Renal cortical epithelial cell (primary cell): Measurements from ENCODE around the gene VPS13D. TPM values are rescaled to one million over a fixed set of nuclear protein-coding genes. Genes with fewer than 3 reads are reported as not detected.
"Not testable (repeated sequence)": the region's sequence is repeated elsewhere in the genome, so short reads cannot be mapped to it uniquely, and the experiment has no call there.

ENCODE experiments used
- DNase-seq: peaks from one replicate; pipeline ENCODE4 v3.0.0-alpha.2; 2011; ENCODE audit warnings: low read depth
- total RNA-seq: library from RNA; depleted of rRNA; stranded (reverse); fragments of >200 nt; gene quantifications from 2 replicates; pipeline ENCODE4 v1.2.3, GENCODE V29; 2014

The VPS13D gene
- total RNA-seq, 1 donor from 2014 or later = 74.1 TPM

- peak; percentile 93 for DNase-seq
Observed at GRCh38 chr1:12447849-12448312, 218.1 kb downstream of the VPS13D start.

- DNase-seq = peak; percentile 53
Observed at GRCh38 chr1:12448746-12449177, 218.9 kb downstream of the VPS13D start.

- DNase-seq = no peak
Observed at GRCh38 chr1:12450090-12450755, 220.4 kb downstream of the VPS13D start.

GRCh38 chr1:12450756-12451559 is 221.1 kb downstream of the VPS13D start:
- no peak for DNase-seq

GRCh38 chr1:12451560-12451900 is 221.7 kb downstream of the VPS13D start:
- no peak for DNase-seq

GRCh38 chr1:12452262-12452661 is 222.4 kb downstream of the VPS13D start:
- DNase-seq = no peak

GRCh38 chr1:12453400-12454343 is 223.8 kb downstream of the VPS13D start:
- peak; percentile 57 for DNase-seq

GRCh38 chr1:12454406-12455391 is 224.9 kb downstream of the VPS13D start:
- DNase-seq = peak; percentile 94

- DNase-seq = not testable (repeated sequence)
Observed at GRCh38 chr1:12456081-12456480, 226.3 kb downstream of the VPS13D start.

- peak; percentile 81 for DNase-seq
Observed at GRCh38 chr1:12456979-12457378, 227.1 kb downstream of the VPS13D start.

GRCh38 chr1:12457771-12458170 is 227.9 kb downstream of the VPS13D start:
- DNase-seq = no peak

GRCh38 chr1:12458571-12458970 is 228.7 kb downstream of the VPS13D start:
- DNase-seq = no peak

- no peak for DNase-seq
Observed at GRCh38 chr1:12460121-12460520, 230.3 kb downstream of the VPS13D start.

- DNase-seq = no peak
Observed at GRCh38 chr1:12460911-12461621, 231.2 kb downstream of the VPS13D start.

- no peak for DNase-seq
Observed at GRCh38 chr1:12461754-12462153, 231.9 kb downstream of the VPS13D start.

- DNase-seq = no peak
Observed at GRCh38 chr1:12462586-12462985, 232.8 kb downstream of the VPS13D start.

GRCh38 chr1:12464045-12464461 is 234.2 kb downstream of the VPS13D start:
- DNase-seq = no peak

GRCh38 chr1:12464598-12465056 is 234.8 kb downstream of the VPS13D start:
- DNase-seq = no peak

GRCh38 chr1:12465126-12465525 is 235.3 kb downstream of the VPS13D start:
- DNase-seq = no peak

GRCh38 chr1:12466816-12467215 is 237.0 kb downstream of the VPS13D start:
- no peak for DNase-seq
